Measurements from ENCODE around the gene C11orf87.

- no peak for TF ChIP-seq CTCF (IDR thresholded peaks at IDR 0.05)
- no peak for TF ChIP-seq POLR2A (IDR thresholded peaks at IDR 0.05)
These were observed 4.7 kb downstream of the C11orf87 start for GRCh38 chr11:109426442-109427240.
